K562 (cell line): ENCODE results near the gene UGT2A3. TPM values are rescaled to one million over a fixed set of nuclear protein-coding genes. Genes with fewer than 3 reads are reported as not detected.

Experiments
- ATAC-seq: fragments of 200-7000 bp; cut with Tn5 transposase; 3 replicates; pipeline ENCODE4 v1.9.1; 2020; ENCODE audit warnings: moderate library complexity
- BruUV-seq: library from RNA; stranded (reverse); fragments of 400-500 nt; replicated peaks from 2 replicates; lab custom pipeline; 2021; lab: Mats Ljungman, UMichigan
- CTCF ChIA-PET: fragments of 300-600 bp; formaldehyde crosslinking; extraction: SDS; loops from one replicate; lab custom pipeline; 2021; ENCODE audit warnings: low intra/inter-chr PET ratio; lab: Yijun Ruan, JAX
- POLR2A ChIA-PET: fragments of 300-600, 350-650 bp; sonication (Branson Sonifier 250); formaldehyde crosslinking; extraction: SDS; loops from one replicate; lab custom pipeline; 2021; ENCODE audit warnings: antibody characterized with exemption, inconsistent platforms; lab: Yijun Ruan, JAX
- DNase-seq, 4 experiments: peaks; one replicate each; pipeline versions ENCODE4 v3.0.0 to v3.0.0-alpha.2; 2011 to 2018; ENCODE audit warnings: low spot score in 3 of 4, mixed read lengths in 3 of 4; ENCODE audit errors: extremely low read depth in 1 of 4
- FAIRE-seq: peaks from 2 replicates; lab custom pipeline; 2011; peaks lifted over from hg19 to GRCh38; lab: Jason Lieb, UNC
- H2AFZ ChIP-seq: 2 replicates; pipeline ENCODE4 v1.6.0; 2011; ENCODE audit warnings: low read depth, low read length, control low read depth, inconsistent platforms
- H3K27ac ChIP-seq: fragments of 200-600 bp; 3 replicates; pipeline ENCODE4 v1.8.0; 2011; ENCODE audit warnings: low read depth, mild to moderate bottlenecking, control low read depth, inconsistent platforms, low read length, moderate library complexity, mixed read lengths; ENCODE audit errors: extremely low read depth
- H3K27me3 ChIP-seq, 2 experiments: fragments of 300-600 bp in 1 of 2; 2 replicates in 1 of 2; 3 replicates in 1 of 2; pipeline versions ENCODE4 v1.6.0 to v1.8.0; 2011; ENCODE audit warnings: inconsistent platforms in 2 of 2, low read length in 2 of 2, mild to moderate bottlenecking in 1 of 2, mixed read lengths in 1 of 2, moderate library complexity in 1 of 2; ENCODE audit not compliant: control insufficient read depth in 2 of 2, insufficient read depth in 2 of 2
- H3K36me3 ChIP-seq: fragments of 300-600 bp; 3 replicates; pipeline ENCODE4 v1.8.0; 2011; ENCODE audit warnings: mild to moderate bottlenecking, low read length, inconsistent platforms; ENCODE audit not compliant: control insufficient read depth, insufficient read depth
- H3K4me1 ChIP-seq, 2 experiments: fragments of 200-600 bp in 1 of 2; replicated peaks in 1 of 2; 2 replicates in 1 of 2; 3 replicates in 1 of 2; pipeline versions ENCODE4 v1.5.1 to v1.8.0; 2011; ENCODE audit warnings: inconsistent platforms in 2 of 2, low read length in 2 of 2, mild to moderate bottlenecking in 1 of 2, mixed read lengths in 1 of 2, moderate library complexity in 1 of 2; ENCODE audit not compliant: control insufficient read depth in 2 of 2, insufficient read depth in 2 of 2
- H3K4me2 ChIP-seq: 2 replicates; pipeline ENCODE4 v1.6.1; 2011; ENCODE audit warnings: low read length, control low read depth, inconsistent platforms, mixed read lengths; ENCODE audit not compliant: insufficient read depth
- H3K4me3 ChIP-seq: fragments of 200-600 bp; sonication (generic), shearing (Covaris generic); 2 replicates; pipeline ENCODE4 v1.5.1; 2016; ENCODE audit warnings: control low read depth, inconsistent platforms
- H3K79me2 ChIP-seq: fragments of 200-600 bp; 3 replicates; pipeline ENCODE4 v1.8.0; 2011; ENCODE audit warnings: low read length, inconsistent platforms; ENCODE audit not compliant: control insufficient read depth, insufficient read depth
- H3K9ac ChIP-seq, 2 experiments: 2 replicates each; pipeline versions ENCODE4 v1.6.0 to v1.6.1; 2011; ENCODE audit warnings: low read depth in 2 of 2, low read length in 2 of 2, control low read depth in 1 of 2, inconsistent platforms in 1 of 2, mild to moderate bottlenecking in 1 of 2, mixed read lengths in 1 of 2; ENCODE audit not compliant: insufficient read depth in 1 of 2
- H3K9me1 ChIP-seq: one replicate; pipeline ENCODE4 v1.6.0; 2011; ENCODE audit warnings: inconsistent platforms, mild to moderate bottlenecking, low read length, moderate library complexity; ENCODE audit not compliant: control insufficient read depth, insufficient read depth
- H3K9me3 ChIP-seq: replicated peaks from 2 replicates; pipeline ENCODE4 v1.5.1; 2011; ENCODE audit warnings: low read depth, low read length, inconsistent platforms; ENCODE audit not compliant: control insufficient read depth, insufficient read depth
- H4K20me1 ChIP-seq: replicated peaks from 2 replicates; pipeline ENCODE4 v1.6.1; 2011; ENCODE audit warnings: low read length, inconsistent platforms, mixed read lengths; ENCODE audit not compliant: control insufficient read depth, insufficient read depth
- HCFC1 ChIP-seq: IDR thresholded peaks from 2 replicates; pipeline ENCODE4 v1.6.1; 2012; ENCODE audit warnings: low read depth, low read length, improper control_type of control experiment
- MYBL2 ChIP-seq, 2 experiments: fragments of 450-650 bp in 1 of 2; sonication (generic) in 1 of 2; formaldehyde crosslinking in 1 of 2; IDR thresholded peaks; 2 replicates each; pipeline versions ENCODE4 v1.6.1 to v1.8.1; 2017 to 2022; ENCODE audit warnings: borderline replicate concordance in 1 of 2, inconsistent platforms in 1 of 2, low read depth in 1 of 2, mild to moderate bottlenecking in 1 of 2, missing genetic modification reagents in 1 of 2, moderate library complexity in 1 of 2
- PTBP1 ChIP-seq: fragments of 200-400 bp; formaldehyde crosslinking; IDR thresholded peaks from 2 replicates; pipeline ENCODE4 v1.6.1; 2017; ENCODE audit warnings: low read depth, low read length
- SIX5 ChIP-seq, 2 experiments: IDR thresholded peaks; 2 replicates each; pipeline ENCODE4 v1.6.1; 2011; ENCODE audit warnings: low read length in 2 of 2, borderline replicate concordance in 1 of 2, low read depth in 1 of 2, mild to moderate bottlenecking in 1 of 2, moderate library complexity in 1 of 2; ENCODE audit not compliant: insufficient read depth in 1 of 2
- SMAD1 ChIP-seq: fragments of 150-350 bp; IDR thresholded peaks from 2 replicates; pipeline ENCODE4 v1.6.1; 2014; ENCODE audit warnings: low read length, low read depth; ENCODE audit not compliant: partially characterized antibody
- SRSF1 ChIP-seq: fragments of 200-400 bp; formaldehyde crosslinking; IDR thresholded peaks from 2 replicates; pipeline ENCODE4 v1.6.1; 2017; ENCODE audit warnings: mild to moderate bottlenecking, low read depth, low read length, moderate library complexity
- ZNF644 ChIP-seq: fragments of 200-800 bp; sonication (Bioruptor generic); IDR thresholded peaks from 2 replicates; pipeline ENCODE4 v1.6.1; 2016; ENCODE audit warnings: low read depth, missing genetic modification characterization, missing compliant biosample characterization
- WGBS: fragments of 100-300 bp; shearing (Covaris generic); methylation state at CpG from one replicate; pipeline ENCODE4 v1.1.6; 2016; ENCODE audit warnings: low coverage, mixed read lengths; ENCODE audit not compliant: insufficient coverage; ENCODE audit errors: missing lambda C conversion rate; 5-methylcytosine and 5-hydroxymethylcytosine counted together
- in situ Hi-C: fragments of 300-500 bp; cut with MboI; formaldehyde crosslinking; loops from 4 replicates; pipeline ENCODE4 v1.15.0; 2018; ENCODE audit warnings: inconsistent platforms, mixed read lengths
- intact Hi-C: fragments of 100-400 bp; cut with micrococcal nuclease; formaldehyde crosslinking; loops from 2 replicates; pipeline ENCODE4 v1.14.2; 2022
- polyA plus RNA-seq, 8 experiments: library from polyadenylated mRNA; depleted of rRNA in 4 of 8; stranded (reverse) in 5 of 8; unstranded in 3 of 8; fragments of >200 nt; fragmentation: Nextera tagmentation in 2 of 8; fragmentation: Illumina TruSeq in 1 of 8; extraction: Ambion mirVana in 2 of 8; extraction: Trizol in 1 of 8; gene quantifications; 2 replicates each; pipeline versions ENCODE4 v1.2.1 to v1.2.3, GENCODE V29; 2011 to 2014; ENCODE audit warnings: inconsistent platforms in 1 of 8, missing spikeins in 1 of 8
- total RNA-seq, 7 experiments: library from RNA; depleted of rRNA in 6 of 7; stranded (reverse); fragments of >200 nt in 6 of 7; fragmentation: Illumina TruSeq in 2 of 7; extraction: Trizol in 2 of 7; gene quantifications; 2 replicates each; pipeline versions ENCODE4 v1.2.1 to v1.2.3, GENCODE V29; 2011 to 2021; ENCODE audit warnings: low replicate concordance in 1 of 7
- TF ChIP-seq, protein P1 (sequence below): IDR thresholded peaks from 2 replicates; pipeline ENCODE4 v1.6.1; 2016; ENCODE audit warnings: missing genetic modification characterization, missing compliant biosample characterization

The UGT2A3 gene
- total and polyA plus RNA-seq, 9 of the 15 experiments (the other 6 are each of a cell fraction or from before 2014, with no cell fraction given): not detected

DNA sequence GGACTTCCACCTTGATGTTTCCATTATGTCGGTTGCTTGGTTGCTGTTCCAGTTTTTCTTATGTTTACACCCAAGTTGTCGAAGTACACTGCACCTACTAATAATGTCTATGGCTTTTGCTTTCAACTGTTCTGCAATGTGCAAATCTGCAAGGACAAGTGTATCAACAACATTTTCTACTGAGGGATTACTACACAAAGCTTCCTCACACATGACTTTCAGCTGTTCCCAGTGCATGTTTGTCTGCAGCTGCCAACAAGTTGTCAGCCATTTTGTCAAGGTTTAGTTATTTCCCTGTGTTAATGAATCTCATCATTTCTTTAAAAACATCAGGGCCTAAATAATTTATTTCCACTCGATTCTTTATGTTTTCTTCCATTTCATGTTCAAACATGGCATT is 45.4 kb upstream of the UGT2A3 start:
- ChIA-PET CTCF (no interaction called here), POLR2A (no interaction called here)
- H3K9me1 ChIP-seq: no peaks in the 10 kb centered on the region
- H2AFZ ChIP-seq: no peak overlapping the region
- H3K36me3 ChIP-seq: no peaks in the 10 kb centered on the region
- no peaks in the 10 kb centered on the region for H4K20me1 ChIP-seq
- FAIRE-seq (no peak), DNase-seq (no peak), ATAC-seq (no peak)
- WGBS: 0% methylated on average over 3 of the region's 3 CpGs
- H3K9me3 ChIP-seq: no peaks in the 10 kb centered on the region
- no peaks in the 10 kb centered on the region for H3K4me1 ChIP-seq
- H3K9ac ChIP-seq: no peak overlapping the region
- H3K27ac ChIP-seq: no peak overlapping the region
- no peak overlapping the region for H3K4me3 ChIP-seq
- H3K4me2 ChIP-seq: no peak overlapping the region
- TF ChIP-seq MYBL2 (IDR thresholded peaks at IDR 0.05; ENCODE audit: low read depth) (no peak), MYBL2 (CRISPR knock-in tag; IDR thresholded peaks at IDR 0.05; ENCODE audit: borderline replicate concordance) (no peak), HCFC1 (no peak), SMAD1 (no peak), PTBP1 (no peak), SIX5 (IDR thresholded peaks at IDR 0.05; ENCODE audit: borderline replicate concordance in 1 of 2, insufficient read depth in 1 of 2, low read depth in 1 of 2, low read length in 2 of 2) (no peak), ZNF644 (no peak), SRSF1 (no peak)
- TF ChIP-seq, protein P1, sequence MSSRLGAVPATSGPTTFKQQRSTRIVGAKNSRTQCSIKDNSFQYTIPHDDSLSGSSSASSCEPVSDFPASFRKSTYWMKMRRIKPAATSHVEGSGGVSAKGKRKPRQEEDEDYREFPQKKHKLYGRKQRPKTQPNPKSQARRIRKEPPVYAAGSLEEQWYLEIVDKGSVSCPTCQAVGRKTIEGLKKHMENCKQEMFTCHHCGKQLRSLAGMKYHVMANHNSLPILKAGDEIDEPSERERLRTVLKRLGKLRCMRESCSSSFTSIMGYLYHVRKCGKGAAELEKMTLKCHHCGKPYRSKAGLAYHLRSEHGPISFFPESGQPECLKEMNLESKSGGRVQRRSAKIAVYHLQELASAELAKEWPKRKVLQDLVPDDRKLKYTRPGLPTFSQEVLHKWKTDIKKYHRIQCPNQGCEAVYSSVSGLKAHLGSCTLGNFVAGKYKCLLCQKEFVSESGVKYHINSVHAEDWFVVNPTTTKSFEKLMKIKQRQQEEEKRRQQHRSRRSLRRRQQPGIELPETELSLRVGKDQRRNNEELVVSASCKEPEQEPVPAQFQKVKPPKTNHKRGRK (tag): no peak
- BruUV-seq: no TSS peak
- no peaks in the 10 kb centered on the region for H3K79me2 ChIP-seq
- intact Hi-C loops (no loop called here), in situ Hi-C loops (no loop called here)
- no peaks in the 10 kb centered on the region for H3K27me3 ChIP-seq
